K562 (cell line): ENCODE measurements around the gene BMP2. TPM values are rescaled to one million over a fixed set of nuclear protein-coding genes. Genes with fewer than 3 reads are reported as not detected.

ENCODE experiments used
- ATAC-seq: fragments of 200-7000 bp; cut with Tn5 transposase; 3 replicates; pipeline ENCODE4 v1.9.1; 2020; ENCODE audit warnings: moderate library complexity
- BruUV-seq: library from RNA; stranded (reverse); fragments of 400-500 nt; replicated peaks from 2 replicates; lab custom pipeline; 2021; lab: Mats Ljungman, UMichigan
- CTCF ChIA-PET: fragments of 300-600 bp; formaldehyde crosslinking; extraction: SDS; loops from one replicate; lab custom pipeline; 2021; ENCODE audit warnings: low intra/inter-chr PET ratio; lab: Yijun Ruan, JAX
- POLR2A ChIA-PET: fragments of 300-600, 350-650 bp; sonication (Branson Sonifier 250); formaldehyde crosslinking; extraction: SDS; loops from one replicate; lab custom pipeline; 2021; ENCODE audit warnings: antibody characterized with exemption, inconsistent platforms; lab: Yijun Ruan, JAX
- DNase-seq, 4 experiments: peaks; one replicate each; pipeline versions ENCODE4 v3.0.0 to v3.0.0-alpha.2; 2011 to 2018; ENCODE audit warnings: low spot score in 3 of 4, mixed read lengths in 3 of 4; ENCODE audit errors: extremely low read depth in 1 of 4
- FAIRE-seq: peaks from 2 replicates; lab custom pipeline; 2011; peaks lifted over from hg19 to GRCh38; lab: Jason Lieb, UNC
- H2AFZ ChIP-seq: 2 replicates; pipeline ENCODE4 v1.6.0; 2011; ENCODE audit warnings: low read depth, low read length, control low read depth, inconsistent platforms
- H3K27ac ChIP-seq: fragments of 200-600 bp; 3 replicates; pipeline ENCODE4 v1.8.0; 2011; ENCODE audit warnings: low read depth, mild to moderate bottlenecking, control low read depth, inconsistent platforms, low read length, moderate library complexity, mixed read lengths; ENCODE audit errors: extremely low read depth
- H3K27me3 ChIP-seq, 2 experiments: fragments of 300-600 bp in 1 of 2; 2 replicates in 1 of 2; 3 replicates in 1 of 2; pipeline versions ENCODE4 v1.6.0 to v1.8.0; 2011; ENCODE audit warnings: inconsistent platforms in 2 of 2, low read length in 2 of 2, mild to moderate bottlenecking in 1 of 2, mixed read lengths in 1 of 2, moderate library complexity in 1 of 2; ENCODE audit not compliant: control insufficient read depth in 2 of 2, insufficient read depth in 2 of 2
- H3K36me3 ChIP-seq: fragments of 300-600 bp; 3 replicates; pipeline ENCODE4 v1.8.0; 2011; ENCODE audit warnings: mild to moderate bottlenecking, low read length, inconsistent platforms; ENCODE audit not compliant: control insufficient read depth, insufficient read depth
- H3K4me1 ChIP-seq, 2 experiments: fragments of 200-600 bp in 1 of 2; replicated peaks in 1 of 2; 2 replicates in 1 of 2; 3 replicates in 1 of 2; pipeline versions ENCODE4 v1.5.1 to v1.8.0; 2011; ENCODE audit warnings: inconsistent platforms in 2 of 2, low read length in 2 of 2, mild to moderate bottlenecking in 1 of 2, mixed read lengths in 1 of 2, moderate library complexity in 1 of 2; ENCODE audit not compliant: control insufficient read depth in 2 of 2, insufficient read depth in 2 of 2
- H3K4me2 ChIP-seq: 2 replicates; pipeline ENCODE4 v1.6.1; 2011; ENCODE audit warnings: low read length, control low read depth, inconsistent platforms, mixed read lengths; ENCODE audit not compliant: insufficient read depth
- H3K4me3 ChIP-seq: fragments of 200-600 bp; sonication (generic), shearing (Covaris generic); 2 replicates; pipeline ENCODE4 v1.5.1; 2016; ENCODE audit warnings: control low read depth, inconsistent platforms
- H3K79me2 ChIP-seq: fragments of 200-600 bp; 3 replicates; pipeline ENCODE4 v1.8.0; 2011; ENCODE audit warnings: low read length, inconsistent platforms; ENCODE audit not compliant: control insufficient read depth, insufficient read depth
- H3K9ac ChIP-seq, 2 experiments: 2 replicates each; pipeline versions ENCODE4 v1.6.0 to v1.6.1; 2011; ENCODE audit warnings: low read depth in 2 of 2, low read length in 2 of 2, control low read depth in 1 of 2, inconsistent platforms in 1 of 2, mild to moderate bottlenecking in 1 of 2, mixed read lengths in 1 of 2; ENCODE audit not compliant: insufficient read depth in 1 of 2
- H3K9me1 ChIP-seq: one replicate; pipeline ENCODE4 v1.6.0; 2011; ENCODE audit warnings: inconsistent platforms, mild to moderate bottlenecking, low read length, moderate library complexity; ENCODE audit not compliant: control insufficient read depth, insufficient read depth
- H3K9me3 ChIP-seq: replicated peaks from 2 replicates; pipeline ENCODE4 v1.5.1; 2011; ENCODE audit warnings: low read depth, low read length, inconsistent platforms; ENCODE audit not compliant: control insufficient read depth, insufficient read depth
- H4K20me1 ChIP-seq: replicated peaks from 2 replicates; pipeline ENCODE4 v1.6.1; 2011; ENCODE audit warnings: low read length, inconsistent platforms, mixed read lengths; ENCODE audit not compliant: control insufficient read depth, insufficient read depth
- ATF1 ChIP-seq, 2 experiments: fragments of 450-650 bp in 1 of 2; IDR thresholded peaks; 2 replicates each; pipeline ENCODE4 v1.6.1; 2016; ENCODE audit warnings: missing compliant biosample characterization in 1 of 2, missing genetic modification characterization in 1 of 2
- HMGXB4 ChIP-seq: sonication (generic); formaldehyde crosslinking; IDR thresholded peaks from 2 replicates; pipeline ENCODE4 v1.8.1; 2023; ENCODE audit warnings: mild to moderate bottlenecking, missing genetic modification reagents
- KLF16 ChIP-seq: IDR thresholded peaks from 2 replicates; pipeline ENCODE4 v1.6.1; 2016; ENCODE audit warnings: antibody characterized with exemption
- POLR2G ChIP-seq: fragments of 200-400 bp; formaldehyde crosslinking; IDR thresholded peaks from 2 replicates; pipeline ENCODE4 v1.6.1; 2017; ENCODE audit warnings: low read depth, mild to moderate bottlenecking, antibody characterized with exemption, low read length, moderate library complexity
- SNAPC5 ChIP-seq: fragments of 250-450 bp; sonication (Bioruptor Pico); IDR thresholded peaks from 2 replicates; pipeline ENCODE4 v1.8.0; 2021; ENCODE audit warnings: moderate library complexity, mild to moderate bottlenecking, inconsistent platforms
- TAF9B ChIP-seq: fragments of 450-650 bp; IDR thresholded peaks from 2 replicates; pipeline ENCODE4 v1.6.1; 2018; ENCODE audit warnings: mild to moderate bottlenecking; ENCODE audit not compliant: partially characterized antibody
- WGBS: fragments of 100-300 bp; shearing (Covaris generic); methylation state at CpG from one replicate; pipeline ENCODE4 v1.1.6; 2016; ENCODE audit warnings: low coverage, mixed read lengths; ENCODE audit not compliant: insufficient coverage; ENCODE audit errors: missing lambda C conversion rate; 5-methylcytosine and 5-hydroxymethylcytosine counted together
- in situ Hi-C: fragments of 300-500 bp; cut with MboI; formaldehyde crosslinking; loops from 4 replicates; pipeline ENCODE4 v1.15.0; 2018; ENCODE audit warnings: inconsistent platforms, mixed read lengths
- intact Hi-C: fragments of 100-400 bp; cut with micrococcal nuclease; formaldehyde crosslinking; loops from 2 replicates; pipeline ENCODE4 v1.14.2; 2022
- polyA plus RNA-seq, 8 experiments: library from polyadenylated mRNA; depleted of rRNA in 4 of 8; stranded (reverse) in 5 of 8; unstranded in 3 of 8; fragments of >200 nt; fragmentation: Nextera tagmentation in 2 of 8; fragmentation: Illumina TruSeq in 1 of 8; extraction: Ambion mirVana in 2 of 8; extraction: Trizol in 1 of 8; gene quantifications; 2 replicates each; pipeline versions ENCODE4 v1.2.1 to v1.2.3, GENCODE V29; 2011 to 2014; ENCODE audit warnings: inconsistent platforms in 1 of 8, missing spikeins in 1 of 8
- total RNA-seq, 7 experiments: library from RNA; depleted of rRNA in 6 of 7; stranded (reverse); fragments of >200 nt in 6 of 7; fragmentation: Illumina TruSeq in 2 of 7; extraction: Trizol in 2 of 7; gene quantifications; 2 replicates each; pipeline versions ENCODE4 v1.2.1 to v1.2.3, GENCODE V29; 2011 to 2021; ENCODE audit warnings: low replicate concordance in 1 of 7

BMP2 gene
- total and polyA plus RNA-seq, 9 of the 15 experiments (the other 6 are each of a cell fraction or from before 2014, with no cell fraction given) = 0.01 to 0.07 (median 0.03) TPM; not detected in 5

GRCh38 chr20:6767126-6767535, 355 bp upstream of the BMP2 start:
- ChIA-PET POLR2A (no interaction called here), CTCF (no interaction called here)
- no peak overlapping the region; the same call in 1 of the 2 replicates for H3K4me2 ChIP-seq
- no peaks in the 10 kb centered on the region for H4K20me1 ChIP-seq
- H3K36me3 ChIP-seq = no peaks in the 10 kb centered on the region
- no peak overlapping the region for H2AFZ ChIP-seq
- in situ Hi-C loops (no loop called here), intact Hi-C loops (loop anchor here (5.0 to 10.0 kb wide), 2 partner anchors 1158 to 1955 kb away; no protein-coding TSS in a partner anchor)
- TF ChIP-seq HMGXB4 (CRISPR knock-in tag) = no peak
- TF ChIP-seq POLR2G = no peak
- no peak for TF ChIP-seq ATF1 (CRISPR knock-in tag; IDR thresholded peaks at IDR 0.05)
- TF ChIP-seq ATF1 (tag; IDR thresholded peaks at IDR 0.05) = no peak
- no peak for TF ChIP-seq SNAPC5 (CRISPR knock-in tag)
- TF ChIP-seq KLF16 = no peak
- no peak for TF ChIP-seq TAF9B
- H3K79me2 ChIP-seq = no peaks in the 10 kb centered on the region
- no peaks in the 10 kb centered on the region; a peak in 1 of 5 replicates for H3K27me3 ChIP-seq
- no peak overlapping the region for H3K27ac ChIP-seq
- no TSS peak for BruUV-seq
- ATAC-seq (no peak), DNase-seq (no peak), FAIRE-seq (no peak)
- no peak overlapping the region for H3K4me3 ChIP-seq
- H3K9me1 ChIP-seq = no peaks in the 10 kb centered on the region
- WGBS = under 1% methylated on average over 19 of the region's 26 CpGs
- no peaks in the 10 kb centered on the region for H3K9me3 ChIP-seq
- peaks cover 0 to 16% of the 10 kb centered on the region in 2 experiments; a peak in 1 of 5 replicates for H3K4me1 ChIP-seq
- H3K9ac ChIP-seq = no peak overlapping the region
